ENCODE measurements around the gene RNF41. TPM values are rescaled to one million over a fixed set of nuclear protein-coding genes. Genes with fewer than 3 reads are reported as not detected.

RNF41 gene
- total RNA-seq, 1 donor from 2014 or later: 86.0 TPM

DNA sequence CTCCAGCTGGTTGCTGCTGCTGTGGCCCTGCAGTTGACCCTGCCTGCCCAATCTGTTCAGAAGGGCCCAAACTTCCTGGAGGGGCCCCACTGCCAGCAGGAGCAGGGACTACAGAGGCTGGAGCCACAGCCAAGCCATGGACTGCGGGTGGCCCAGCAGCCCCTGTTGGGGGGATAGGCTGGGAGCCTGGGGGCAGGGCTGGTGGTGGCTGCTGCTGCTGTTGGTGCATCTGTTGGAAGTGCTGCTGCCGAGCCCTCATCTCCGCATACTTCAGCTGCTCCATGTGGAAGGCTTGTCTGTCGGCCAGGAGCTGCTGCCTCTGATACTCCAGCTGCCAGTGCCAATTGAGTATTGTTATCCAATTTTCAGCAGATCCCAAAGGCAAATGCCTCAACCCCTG, 56.4 kb downstream of the RNF41 start:
- peaks cover 87% of the 10 kb centered on the region for H3K36me3 Mint-ChIP-seq (ENCODE audit: low read depth)
- H3K27ac Mint-ChIP-seq: no peak overlapping the region
- POLR2A ChIA-PET: interaction anchor here (0.6 to 1.5 kb wide), 8 partner anchors 12 to 1273 kb away, joined by 3 to 6 read pairs (median 3); partner anchors contain the start of genes CNPY2, ESYT1, SMARCC2 and ZC3H10

DNA sequence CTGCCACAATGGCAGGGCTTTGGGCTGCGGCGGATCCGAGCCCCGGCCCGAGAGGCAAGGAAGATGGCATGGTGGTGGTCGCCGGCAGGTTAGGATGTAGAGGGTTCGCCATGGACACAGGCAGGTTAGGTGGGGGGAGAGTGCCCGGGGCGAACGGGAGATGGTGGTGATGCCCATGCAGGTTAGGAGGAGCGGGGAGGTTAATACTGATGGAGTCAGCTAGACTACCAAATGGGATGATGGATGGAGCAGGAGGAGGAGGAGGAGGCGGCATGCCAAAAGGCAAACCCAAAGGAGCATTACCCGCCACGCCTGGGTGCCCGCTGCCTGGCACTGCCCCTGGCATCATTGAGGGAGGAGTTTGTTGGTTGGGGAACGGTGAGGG, 57.4 kb downstream of the RNF41 start:
- Mint-ChIP-seq H3K27ac (no peak overlapping the region), H3K27me3 (no peaks in the 10 kb centered on the region), H3K9me3 (no peaks in the 10 kb centered on the region), H3K4me3 (no peak overlapping the region), H3K4me1 (peaks cover 23% of the 10 kb centered on the region), H3K36me3 (ENCODE audit: low read depth) (peaks cover 87% of the 10 kb centered on the region)
- CTCF ChIA-PET: no interaction called here
- POLR2A ChIA-PET: interaction anchor here (0.9 kb wide), 1 partner anchor 37 kb away, joined by 4 read pairs; the partner anchor contains the start of gene ESYT1
- ATAC-seq (ENCODE audit: low read depth): no peak
- intact Hi-C loops (cut with micrococcal nuclease): no loop called here
- TF ChIP-seq, protein P1, sequence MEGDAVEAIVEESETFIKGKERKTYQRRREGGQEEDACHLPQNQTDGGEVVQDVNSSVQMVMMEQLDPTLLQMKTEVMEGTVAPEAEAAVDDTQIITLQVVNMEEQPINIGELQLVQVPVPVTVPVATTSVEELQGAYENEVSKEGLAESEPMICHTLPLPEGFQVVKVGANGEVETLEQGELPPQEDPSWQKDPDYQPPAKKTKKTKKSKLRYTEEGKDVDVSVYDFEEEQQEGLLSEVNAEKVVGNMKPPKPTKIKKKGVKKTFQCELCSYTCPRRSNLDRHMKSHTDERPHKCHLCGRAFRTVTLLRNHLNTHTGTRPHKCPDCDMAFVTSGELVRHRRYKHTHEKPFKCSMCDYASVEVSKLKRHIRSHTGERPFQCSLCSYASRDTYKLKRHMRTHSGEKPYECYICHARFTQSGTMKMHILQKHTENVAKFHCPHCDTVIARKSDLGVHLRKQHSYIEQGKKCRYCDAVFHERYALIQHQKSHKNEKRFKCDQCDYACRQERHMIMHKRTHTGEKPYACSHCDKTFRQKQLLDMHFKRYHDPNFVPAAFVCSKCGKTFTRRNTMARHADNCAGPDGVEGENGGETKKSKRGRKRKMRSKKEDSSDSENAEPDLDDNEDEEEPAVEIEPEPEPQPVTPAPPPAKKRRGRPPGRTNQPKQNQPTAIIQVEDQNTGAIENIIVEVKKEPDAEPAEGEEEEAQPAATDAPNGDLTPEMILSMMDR (IDR thresholded peaks at IDR 0.05): no peak
- no peak for DNase-seq

More for the DNA sequence above, 56.4 kb downstream of the RNF41 start:
- peaks cover 13% of the 10 kb centered on the region for H3K4me1 Mint-ChIP-seq
- no peak overlapping the region for H3K4me3 Mint-ChIP-seq
- H3K9me3 Mint-ChIP-seq: no peaks in the 10 kb centered on the region
- TF ChIP-seq, protein P1 (IDR thresholded peaks at IDR 0.05): no peak
- CTCF ChIA-PET: no interaction called here
- intact Hi-C loops (cut with micrococcal nuclease): no loop called here
- DNase-seq (no peak), ATAC-seq (ENCODE audit: low read depth) (no peak)
- H3K27me3 Mint-ChIP-seq: no peaks in the 10 kb centered on the region

DNA sequence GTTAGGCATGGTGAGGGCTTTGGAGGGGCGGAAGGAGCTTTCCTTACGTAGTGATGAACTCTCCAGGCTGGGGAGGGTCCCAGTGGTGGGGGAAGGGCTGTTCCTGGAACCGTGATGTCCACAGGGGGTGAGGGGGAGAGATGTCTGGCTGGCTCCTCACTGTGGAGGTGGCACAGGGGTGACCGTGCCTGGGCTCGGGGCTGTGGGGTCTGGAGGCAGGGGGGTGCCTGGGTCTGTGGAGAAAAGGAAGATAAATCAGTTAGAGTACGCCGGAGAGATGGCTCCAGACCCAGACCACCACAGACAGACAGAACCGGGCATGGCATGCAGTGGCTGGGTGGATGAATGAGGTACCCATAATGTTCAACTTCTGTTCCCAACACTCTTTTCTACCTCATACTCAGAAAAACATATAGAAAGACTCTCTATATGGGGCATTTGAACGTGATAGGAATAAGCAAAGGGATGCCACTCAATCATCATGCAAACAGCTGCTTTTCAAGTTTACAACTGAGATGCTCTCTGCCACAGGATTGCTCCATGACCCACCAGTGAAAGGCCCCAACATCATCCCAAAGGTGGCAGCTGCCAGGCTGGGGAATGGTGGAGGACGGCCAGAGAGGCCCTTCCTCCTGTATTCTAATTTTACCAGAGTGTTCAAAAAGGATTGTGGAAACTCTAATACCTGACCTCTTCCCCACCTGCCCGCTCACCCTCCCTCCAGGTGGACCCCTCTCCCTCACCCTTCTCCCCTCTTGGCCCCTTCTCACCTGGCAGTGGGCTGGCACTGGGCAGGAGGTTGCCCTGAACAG, 58.0 kb downstream of the RNF41 start:
- no peaks in the 10 kb centered on the region for H3K27me3 Mint-ChIP-seq
- intact Hi-C loops (cut with micrococcal nuclease): loop anchor here (2.0 kb wide), 1 partner anchor 15 kb away; no protein-coding TSS in a partner anchor
- DNase-seq (no peak), ATAC-seq (ENCODE audit: low read depth) (no peak)
- TF ChIP-seq, protein P1 (IDR thresholded peaks at IDR 0.05): no peak
- peaks cover 29% of the 10 kb centered on the region for H3K4me1 Mint-ChIP-seq
- H3K36me3 Mint-ChIP-seq (ENCODE audit: low read depth): peaks cover 87% of the 10 kb centered on the region
- POLR2A ChIA-PET: interaction anchor here (0.7 to 3.5 kb wide), 7 partner anchors 12 to 107 kb away, joined by 3 to 21 read pairs (median 6); partner anchors contain the start of genes ESYT1, MYL6B and PA2G4
- no peaks in the 10 kb centered on the region for H3K9me3 Mint-ChIP-seq
- peak overlapping the region; percentile 59 for H3K27ac Mint-ChIP-seq
- CTCF ChIA-PET: interaction anchor here (0.8 to 2.3 kb wide), 2 partner anchors 26 to 43 kb away, joined by 3 to 10 read pairs; partner anchors contain the start of gene SMARCC2
- no peak overlapping the region for H3K4me3 Mint-ChIP-seq

DNA sequence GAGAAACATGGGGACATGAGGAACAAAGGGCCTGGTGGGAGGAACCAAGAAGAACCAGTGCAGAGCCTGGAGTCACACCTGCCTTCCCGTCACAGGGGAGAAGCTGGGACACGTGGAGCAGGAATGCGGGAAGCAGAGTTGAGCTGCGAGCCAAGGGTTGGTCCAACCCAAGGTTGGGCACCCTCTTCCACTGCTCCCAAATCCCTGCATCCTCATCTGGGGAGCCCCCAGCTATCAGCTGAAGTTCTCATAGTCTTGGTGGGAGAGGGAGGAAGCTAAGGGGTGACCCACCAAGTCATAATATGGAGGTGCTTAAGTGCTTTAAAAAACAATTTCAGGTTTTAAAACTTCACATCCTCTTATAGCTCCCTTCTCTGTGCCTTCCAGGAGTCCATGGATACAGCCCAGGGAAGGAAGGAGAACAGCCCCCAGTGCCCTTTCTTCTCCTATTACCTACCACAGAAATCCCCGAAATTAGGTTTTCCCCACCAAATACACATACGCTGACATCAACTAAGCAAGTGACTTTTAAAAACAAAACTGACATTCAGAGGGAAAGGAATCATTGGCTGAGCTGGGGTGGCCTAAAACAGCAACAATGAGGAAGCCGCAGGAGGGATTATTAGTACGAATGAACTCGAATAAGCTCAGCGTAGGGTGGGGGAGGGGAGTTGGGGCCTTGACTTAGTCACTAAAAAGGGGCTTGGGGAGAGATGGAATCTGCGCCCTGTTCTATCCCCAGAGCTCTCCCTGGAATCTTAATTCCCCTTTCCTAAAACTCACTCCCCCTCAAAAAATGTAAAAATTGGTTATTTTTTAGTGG, 59.0 kb downstream of the RNF41 start:
- CTCF ChIA-PET: interaction anchor here (0.8 to 2.3 kb wide), 2 partner anchors 27 to 42 kb away, joined by 3 to 10 read pairs; partner anchors contain the start of gene SMARCC2
- no peaks in the 10 kb centered on the region for H3K27me3 Mint-ChIP-seq

More for the DNA sequence above, 59.0 kb downstream of the RNF41 start:
- Mint-ChIP-seq H3K4me3 (no peak overlapping the region), H3K4me1 (peaks cover 32% of the 10 kb centered on the region), H3K27ac (peak overlapping the region; percentile 6), H3K9me3 (no peaks in the 10 kb centered on the region), H3K36me3 (ENCODE audit: low read depth) (peaks cover 88% of the 10 kb centered on the region)
- ATAC-seq (ENCODE audit: low read depth) (no peak), DNase-seq (no peak)
- POLR2A ChIA-PET: interaction anchor here (0.6 to 3.5 kb wide), 11 partner anchors 11 to 115 kb away, joined by 3 to 21 read pairs (median 5); partner anchors contain the start of genes ESYT1, MYL6B, PA2G4 and ZC3H10
- TF ChIP-seq, protein P1 (IDR thresholded peaks at IDR 0.05): no peak
- intact Hi-C loops (cut with micrococcal nuclease): loop anchor here (2.0 kb wide), 1 partner anchor 16 kb away; no protein-coding TSS in a partner anchor

Measured in activated B cell treated with CpG ODN at 0.5 μM for 24 hours (primary cell).